ENCODE data around the gene MAGED4. TPM values are rescaled to one million over a fixed set of nuclear protein-coding genes. Genes with fewer than 3 reads are reported as not detected.

The MAGED4 gene
- total RNA-seq (2014; rRNA removed; shearing (Covaris generic)) = 0.08 and 0.32 TPM in 2 replicates

DNA sequence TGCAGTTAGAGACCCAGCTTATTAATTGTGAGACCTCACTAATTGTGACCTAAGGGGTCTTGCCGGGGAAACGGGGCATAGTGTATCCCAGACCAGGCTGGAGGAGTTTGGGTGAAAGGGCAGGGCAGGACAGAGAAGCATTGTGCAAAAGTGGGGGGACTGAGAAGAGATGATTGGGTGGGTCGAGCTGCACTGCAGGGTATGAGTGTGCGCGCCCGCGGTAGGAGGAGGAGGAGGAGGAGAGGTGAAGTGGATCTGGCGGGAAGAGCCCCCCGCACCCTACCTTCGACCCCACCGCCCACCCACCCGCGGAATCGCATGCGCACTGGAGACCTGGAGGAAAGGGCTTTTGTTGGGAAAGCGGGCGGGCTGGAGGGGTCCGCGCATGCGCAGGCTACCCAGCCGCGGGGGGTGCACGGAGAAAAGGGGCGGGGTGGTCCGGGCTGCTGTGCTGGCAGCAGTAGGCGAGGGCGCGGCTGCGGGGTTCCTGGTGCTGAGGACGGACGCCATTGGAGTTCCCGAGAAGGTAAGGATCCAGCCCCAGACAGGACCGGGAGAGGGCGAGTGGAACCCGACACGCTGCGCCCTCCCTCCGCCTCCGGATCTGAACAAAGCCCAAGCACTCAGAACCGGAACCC lies at the start of gene MAGED4:
MAGED4 (plus strand) TSS at position 449 of the 638 bp plus-strand sequence. CDS start 1,035 bp downstream, outside the sequence.

Small RNAs within 50 kb of the gene (small RNA-seq; reads per million reads assigned to genes)
- not detected for gene SNORA11D

Other genes starting within 250 kb of the MAGED4 start
- gene MAGED4B, start 115.7 kb upstream of the MAGED4 start, total RNA-seq (2014; rRNA removed; shearing (Covaris generic)) = 0.82 and 0.87 TPM in 2 replicates
- not detected in 2 replicates for gene XAGE2, start 184.1 kb downstream of the MAGED4 start, total RNA-seq (2014; rRNA removed; shearing (Covaris generic))

Measured in A375 (cell line).